Cardiac fibroblast (primary cell): ENCODE data around the gene HIVEP3.
A peak's percentile ranks its signal among the peaks of the same experiment; 100 is the strongest.

Source experiments
- DNase-seq, 2 donors: peaks; one replicate each; pipeline versions ENCODE4 v3.0.0 to v3.0.0-alpha.2; 2010; ENCODE audit warnings: low read depth in 2 of 2
- H3K4me3 ChIP-seq, 2 donors: replicated peaks in 1 of 2; 1 replicate in 1 of 2; 2 replicates in 1 of 2; pipeline ENCODE4 v1.5.1; 2011; ENCODE audit warnings: low read depth in 2 of 2, low read length in 2 of 2, mild to moderate bottlenecking in 2 of 2, moderate library complexity in 1 of 2
- CTCF ChIP-seq: IDR thresholded peaks from one replicate; pipeline ENCODE4 v1.5.1; 2011; ENCODE audit warnings: low read depth, mild to moderate bottlenecking, low read length, inconsistent platforms

The HIVEP3 gene

GRCh38 chr1:41868241-41868998, 50.3 kb downstream of the HIVEP3 start:
- TF ChIP-seq CTCF: no peak
- peak in 1 of 2 donors; percentile 33 for DNase-seq
- no peak overlapping the region for H3K4me3 ChIP-seq

GRCh38 chr1:41866285-41866684, 52.4 kb downstream of the HIVEP3 start:
- no peak for DNase-seq
- H3K4me3 ChIP-seq: no peak overlapping the region
- no peak for TF ChIP-seq CTCF

GRCh38 chr1:41864471-41865040, 54.2 kb downstream of the HIVEP3 start:
- TF ChIP-seq CTCF: no peak
- no peak for DNase-seq
- no peak overlapping the region for H3K4me3 ChIP-seq

- H3K4me3 ChIP-seq: no peak overlapping the region
- TF ChIP-seq CTCF: no peak
- no peak for DNase-seq
Measured at GRCh38 chr1:41863718-41864117, 55.0 kb downstream of the HIVEP3 start.

- peak; percentile 57 to 98 for DNase-seq
- no peak overlapping the region for H3K4me3 ChIP-seq
Measured at GRCh38 chr1:41862384-41863221, 56.1 kb downstream of the HIVEP3 start.

More at GRCh38 chr1:41862384-41863221, 56.1 kb downstream of the HIVEP3 start:
- no peak for TF ChIP-seq CTCF
